ENCODE data around the gene WTIP.
"Not testable (repeated sequence)": the region's sequence is repeated elsewhere in the genome, so short reads cannot be mapped to it uniquely, and the experiment has no call there.

WTIP gene

GRCh38 chr19:34478496-34478895, 3.1 kb upstream of the WTIP start:
- DNase-seq (ENCODE audit: low spot score), result not testable (repeated sequence)

DNA sequence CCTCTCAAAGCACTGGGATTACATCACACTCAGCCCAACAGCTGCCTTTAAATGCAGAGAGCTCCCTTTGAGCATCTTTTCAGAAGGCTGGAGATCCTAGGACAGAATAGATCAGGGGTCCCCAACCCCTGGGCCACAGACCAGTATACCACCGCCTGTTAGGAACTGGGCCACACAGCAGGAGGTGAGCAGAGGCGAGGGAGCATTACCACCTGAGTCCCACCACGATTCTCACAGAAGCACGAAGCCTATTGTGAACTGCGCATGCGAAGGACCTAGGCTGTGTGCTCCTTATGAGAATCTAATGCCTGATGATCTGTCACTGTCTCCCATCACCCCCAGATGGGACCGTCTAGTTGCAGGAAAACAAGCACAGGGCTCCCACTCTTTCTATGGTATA, 2.2 kb upstream of the WTIP start:
- DNase-seq (ENCODE audit: low spot score), result no peak

DNA sequence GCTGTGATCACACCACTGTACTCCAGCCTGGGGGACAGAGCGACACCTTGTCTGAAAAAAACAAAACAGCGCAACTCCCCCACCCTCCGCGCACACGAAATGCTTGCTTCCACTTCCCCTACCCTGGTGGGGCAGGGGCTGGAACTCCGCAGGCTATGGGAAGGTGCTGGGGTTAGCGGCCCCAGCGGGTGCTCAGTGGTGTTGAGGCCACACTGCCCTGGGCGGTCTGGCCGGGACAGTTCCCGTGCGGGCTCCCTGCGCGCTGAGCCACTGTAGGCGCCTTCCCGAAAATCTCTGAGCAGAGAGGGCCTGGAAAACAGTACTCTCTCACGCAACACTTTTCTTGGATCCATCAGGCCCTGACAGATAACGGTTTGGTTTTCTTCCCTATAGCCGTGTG, 1.1 kb upstream of the WTIP start:
- no peak for DNase-seq (ENCODE audit: low spot score)

- DNase-seq (ENCODE audit: low spot score), result no peak
These were observed 362 bp downstream of the WTIP start for GRCh38 chr19:34481861-34482379.

- DNase-seq (ENCODE audit: low spot score), result no peak
These were observed 1.1 kb downstream of the WTIP start for GRCh38 chr19:34482380-34483250.

- no peak for DNase-seq (ENCODE audit: low spot score)
These were observed 2.8 kb downstream of the WTIP start for GRCh38 chr19:34484328-34484727.

GRCh38 chr19:34485831-34486230, 4.3 kb downstream of the WTIP start:
- no peak for DNase-seq (ENCODE audit: low spot score)

- DNase-seq (ENCODE audit: low spot score), result no peak
These were observed 6.1 kb downstream of the WTIP start for GRCh38 chr19:34487651-34488051.

DNA sequence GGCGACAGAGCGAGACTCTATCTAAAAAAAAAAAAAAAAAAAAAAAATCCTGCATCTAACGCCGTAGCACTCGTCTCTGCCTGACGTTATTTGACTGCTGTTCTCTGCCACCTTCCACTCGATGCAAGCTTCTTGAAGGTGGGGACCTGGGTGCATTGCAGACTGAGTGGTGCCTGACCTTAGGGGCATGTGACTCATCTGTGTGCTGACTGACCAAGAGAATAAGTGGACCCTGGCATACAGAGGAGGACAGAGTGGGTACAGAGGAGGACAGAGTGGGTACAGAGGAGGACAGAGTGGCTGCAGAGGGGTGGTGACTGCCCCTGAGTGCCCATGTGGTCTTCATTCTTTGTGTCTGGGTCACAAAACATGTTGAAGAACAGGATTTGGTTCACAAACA, 7.6 kb downstream of the WTIP start:
- no peak for DNase-seq (ENCODE audit: low spot score)

- no peak for DNase-seq (ENCODE audit: low spot score)
These were observed 8.7 kb downstream of the WTIP start for GRCh38 chr19:34490141-34490766.

- DNase-seq (ENCODE audit: low spot score), result no peak
These were observed 11.6 kb downstream of the WTIP start for GRCh38 chr19:34493038-34493648.

- no peak for DNase-seq (ENCODE audit: low spot score)
These were observed 12.1 kb downstream of the WTIP start for GRCh38 chr19:34493649-34494044.

- DNase-seq (ENCODE audit: low spot score), result no peak
These were observed 13.0 kb downstream of the WTIP start for GRCh38 chr19:34494601-34495000.

DNA sequence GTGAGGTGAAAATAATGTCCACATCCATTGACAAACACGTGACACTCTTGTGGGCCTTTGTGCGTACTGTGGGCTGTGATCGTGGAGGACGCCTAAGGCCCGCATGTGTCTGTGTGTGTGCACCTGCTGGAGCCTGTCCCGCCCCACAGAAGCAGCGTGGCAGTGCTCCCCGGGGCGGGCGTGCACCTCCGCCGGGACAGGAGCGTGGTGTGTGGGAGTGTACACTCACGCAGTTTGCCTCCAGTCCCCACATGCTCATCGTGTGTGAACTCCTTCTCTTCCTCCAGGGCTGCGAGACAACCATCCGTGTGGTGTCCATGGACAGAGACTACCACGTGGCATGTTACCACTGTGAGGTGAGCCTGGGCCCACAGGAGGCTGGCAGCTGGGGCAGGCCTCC, 13.9 kb downstream of the WTIP start:
- no peak for DNase-seq (ENCODE audit: low spot score)

- no peak for DNase-seq (ENCODE audit: low spot score)
These were observed 15.7 kb downstream of the WTIP start for GRCh38 chr19:34497112-34497805.

DNA sequence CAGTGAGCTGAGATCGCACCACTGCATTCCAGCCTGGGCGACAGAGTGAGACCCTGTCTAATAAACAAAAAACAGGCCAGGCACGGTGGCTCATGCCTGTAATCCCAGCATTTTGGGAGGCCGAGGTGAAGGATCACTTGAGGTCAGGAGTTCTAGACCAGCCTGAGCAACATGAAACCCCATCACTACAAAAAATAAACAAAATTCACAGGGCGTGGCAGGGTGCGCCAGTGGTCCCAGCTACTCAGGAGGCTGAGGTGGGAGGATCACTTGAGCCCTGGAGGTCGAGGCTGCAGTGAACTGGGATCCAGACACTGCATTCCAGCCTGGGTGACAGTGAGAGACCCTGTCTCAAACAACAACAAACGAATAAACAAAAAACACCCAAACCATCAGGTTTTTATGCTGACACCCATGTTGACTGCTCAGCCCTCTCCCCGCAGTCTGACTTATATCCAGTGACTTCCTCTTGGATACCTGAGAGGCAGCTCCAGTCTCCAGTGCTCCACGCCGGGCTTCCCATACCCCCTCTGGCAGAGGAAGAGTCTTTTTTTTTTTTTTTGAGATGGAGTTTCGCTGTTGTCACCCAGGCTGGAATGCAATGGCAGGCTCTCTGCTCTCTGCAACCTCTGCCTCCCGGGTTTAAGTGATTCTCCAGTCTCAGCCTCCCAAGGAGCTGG, 17.7 kb downstream of the WTIP start:
- DNase-seq (ENCODE audit: low spot score), result no peak

GRCh38 chr19:34500656-34501120, 19.1 kb downstream of the WTIP start:
- DNase-seq (ENCODE audit: low spot score), result peak; percentile 69

GRCh38 chr19:34501339-34502320, 20.1 kb downstream of the WTIP start:
- DNase-seq (ENCODE audit: low spot score), result peak; percentile 95

- no peak for DNase-seq (ENCODE audit: low spot score)
These were observed 21.2 kb downstream of the WTIP start for GRCh38 chr19:34502582-34503411.

All from left forelimb (tissue), 1 donor.